ENCODE measurements around the gene PFKFB4. TPM values are rescaled to one million over a fixed set of nuclear protein-coding genes. Genes with fewer than 3 reads are reported as not detected.

The PFKFB4 gene
- total RNA-seq, result 10 to 100 TPM; 58.4 to 63.7 TPM

DNA sequence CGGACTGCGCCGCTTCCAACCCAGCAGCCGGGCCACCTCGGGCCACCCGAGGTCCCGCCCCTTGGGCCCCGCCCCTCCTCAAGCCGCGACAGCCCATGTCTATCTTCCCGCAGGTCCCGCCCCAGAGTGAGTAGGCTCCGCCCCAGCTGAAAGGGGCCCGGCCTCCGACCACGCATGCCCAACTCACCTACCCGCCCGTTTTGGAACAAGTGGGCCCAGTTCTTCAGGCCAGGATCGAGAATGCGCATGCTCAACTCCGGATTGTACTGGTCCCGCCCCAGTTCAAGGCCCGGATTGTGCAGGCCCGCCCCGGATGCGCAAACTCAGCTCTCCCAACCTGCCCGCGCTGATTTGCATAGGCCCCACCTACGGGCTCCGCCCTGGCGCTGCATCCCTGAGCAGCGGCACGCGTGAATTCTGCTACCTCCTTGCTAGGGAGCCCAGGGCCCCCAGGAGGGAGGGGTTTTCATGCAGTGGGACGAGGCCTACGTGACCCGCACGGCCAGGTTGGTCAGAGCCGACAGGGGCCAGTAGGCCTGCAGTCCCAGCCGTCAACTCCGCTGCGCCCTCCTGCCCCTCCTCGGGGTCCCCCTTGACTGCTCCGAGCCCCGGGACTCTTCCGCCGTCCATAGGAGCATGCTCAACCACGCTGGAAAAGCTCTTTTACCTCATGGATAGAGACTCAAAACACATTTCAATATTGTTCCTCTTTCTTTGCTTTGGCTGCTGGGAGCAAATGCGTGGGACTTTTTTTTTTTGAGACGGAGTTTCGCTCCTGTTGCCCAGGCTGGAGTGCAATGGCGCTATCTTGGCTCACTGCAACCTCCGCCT lies at the start of gene PFKFB4:
Gene PFKFB4, minus strand, starts transcription at position 8 of the 831 bp plus-strand sequence. CDS start 26 bp downstream, outside the sequence.
- ChIA-PET POLR2A (interaction anchor here (0.8 to 1.3 kb wide), 12 partner anchors 12 to 450 kb away, joined by 3 to 7 read pairs (median 4); partner anchors contain the start of genes ATRIP, CDC25A, IP6K2 and WDR6), CTCF (interaction anchor here (0.5 to 5.0 kb wide), 21 partner anchors 8 to 549 kb away, joined by 3 to 43 read pairs (median 3); partner anchors contain the start of genes CCDC51, SLC26A6, TMA7 and UQCRC1)
- Mint-ChIP-seq H3K27ac (peak within 1 kb of the TSS; percentile 93), H3K27me3 (no peaks in the 10 kb centered on the region), H3K4me3 (peak within 1 kb of the TSS; percentile 87), H3K9me3 (ENCODE audit: low read depth) (no peaks in the 10 kb centered on the region), H3K36me3 (ENCODE audit: low read depth) (peaks cover 11% of the 10 kb centered on the region), H3K4me1 (peaks cover 23% of the 10 kb centered on the region)
- intact Hi-C loops (cut with DNase I, micrococcal nuclease), result loop anchor here (1.0 to 10.0 kb wide), 25 partner anchors 50 to 1176 kb away; partner anchors contain the start of genes CCDC51 (in 2 of the 2), IP6K2 (in 2 of the 2), NME6 (in 2 of the 2) and QRICH1 (in 2 of the 2)
- peak; percentile 91 for ATAC-seq
- DNase-seq, result peak; percentile 100

DNA sequence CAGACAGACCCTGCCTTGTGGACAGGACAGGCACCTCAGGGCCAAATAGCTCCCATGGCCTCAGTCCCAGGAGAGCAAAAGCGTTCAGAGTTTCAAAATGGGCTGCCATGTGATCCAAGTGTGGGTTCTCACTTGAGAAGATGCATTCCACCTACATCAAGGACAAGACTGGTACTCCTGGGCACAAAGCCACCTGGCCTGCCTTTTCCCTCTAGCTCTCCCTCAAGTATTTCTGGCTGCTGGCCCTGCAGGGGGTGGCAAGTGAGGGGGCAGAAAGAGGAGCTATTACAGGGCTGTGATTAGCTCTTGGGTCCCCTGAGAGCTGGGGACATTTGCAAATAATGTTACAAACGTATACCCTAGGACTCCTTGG lies 45.0 kb upstream of the PFKFB4 start:
- H3K9me3 Mint-ChIP-seq (ENCODE audit: low read depth), result no peaks in the 10 kb centered on the region
- ATAC-seq, result no peak
- POLR2A ChIA-PET, result interaction anchor here (0.8 kb wide), 1 partner anchor 60 kb away, joined by 3 read pairs; no protein-coding TSS in a partner anchor

DNA sequence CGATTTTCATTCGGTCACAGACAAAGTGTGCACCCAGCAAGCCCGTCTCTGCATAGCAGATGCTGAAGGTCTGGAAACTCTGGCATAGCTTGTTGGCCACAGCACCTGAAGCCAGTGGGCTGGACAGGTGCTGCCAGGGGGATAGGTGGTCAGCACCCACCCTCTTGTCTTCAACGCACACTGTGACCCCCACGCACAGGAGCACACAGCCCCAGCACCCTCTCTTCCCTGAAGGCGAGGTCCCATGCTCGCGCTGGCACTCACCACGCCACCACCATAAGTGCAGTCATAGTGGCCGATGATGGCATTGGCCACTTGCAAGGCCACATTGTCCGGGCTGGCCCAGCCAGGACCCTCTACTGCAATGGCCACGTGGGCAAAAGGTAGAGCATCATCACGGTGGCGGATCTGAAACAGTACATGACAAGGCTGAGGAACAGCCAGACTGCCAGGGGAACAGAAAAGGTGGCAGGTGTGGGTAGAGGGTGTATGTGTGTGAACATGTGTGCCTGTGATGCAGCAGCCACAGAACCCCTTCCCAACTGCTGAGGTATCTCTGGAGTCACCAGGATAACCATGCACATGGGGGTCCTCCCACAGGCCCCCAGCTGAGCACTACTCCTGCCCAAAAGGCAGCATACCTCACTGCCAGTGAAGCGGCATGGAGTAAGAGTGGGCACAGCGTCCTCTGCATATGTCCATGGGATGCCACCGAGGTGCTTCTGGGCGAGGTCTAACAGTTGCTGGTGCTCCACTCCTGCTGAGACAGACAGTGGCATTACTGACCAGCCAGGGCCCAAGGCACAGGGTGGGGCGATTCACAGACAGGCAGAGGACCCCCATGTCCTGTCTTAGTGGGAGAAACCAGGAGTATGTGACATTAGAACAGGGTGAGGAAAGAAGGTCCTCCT lies 44.4 kb upstream of the PFKFB4 start:
- no peak overlapping the region for H3K4me3 Mint-ChIP-seq
- intact Hi-C loops (cut with DNase I, micrococcal nuclease), result no loop called here
- DNase-seq (no peak), ATAC-seq (no peak)
- ChIA-PET POLR2A (interaction anchor here (0.5 kb wide), 1 partner anchor 298 kb away, joined by 4 read pairs; the partner anchor contains the start of gene SLC25A20), CTCF (interaction anchor here (1.1 to 1.2 kb wide), 2 partner anchors 10 to 44 kb away, joined by 3 read pairs; partner anchors contain the start of gene PFKFB4)
- no peak overlapping the region for H3K27ac Mint-ChIP-seq
- no peaks in the 10 kb centered on the region for H3K4me1 Mint-ChIP-seq
- H3K27me3 Mint-ChIP-seq, result peaks cover 2% of the 10 kb centered on the region
- no peaks in the 10 kb centered on the region for H3K9me3 Mint-ChIP-seq (ENCODE audit: low read depth)
- H3K36me3 Mint-ChIP-seq (ENCODE audit: low read depth), result peaks cover 53% of the 10 kb centered on the region

More for the DNA sequence above, 45.0 kb upstream of the PFKFB4 start:
- H3K27me3 Mint-ChIP-seq, result no peaks in the 10 kb centered on the region
- H3K36me3 Mint-ChIP-seq (ENCODE audit: low read depth), result peaks cover 57% of the 10 kb centered on the region
- no peaks in the 10 kb centered on the region for H3K4me1 Mint-ChIP-seq
- H3K27ac Mint-ChIP-seq, result no peak overlapping the region
- no peak for DNase-seq
- CTCF ChIA-PET, result interaction anchor here (0.5 to 1.2 kb wide), 4 partner anchors 9 to 318 kb away, joined by 3 read pairs; partner anchors contain the start of gene PFKFB4
- intact Hi-C loops (cut with DNase I, micrococcal nuclease), result no loop called here
- no peak overlapping the region for H3K4me3 Mint-ChIP-seq

DNA sequence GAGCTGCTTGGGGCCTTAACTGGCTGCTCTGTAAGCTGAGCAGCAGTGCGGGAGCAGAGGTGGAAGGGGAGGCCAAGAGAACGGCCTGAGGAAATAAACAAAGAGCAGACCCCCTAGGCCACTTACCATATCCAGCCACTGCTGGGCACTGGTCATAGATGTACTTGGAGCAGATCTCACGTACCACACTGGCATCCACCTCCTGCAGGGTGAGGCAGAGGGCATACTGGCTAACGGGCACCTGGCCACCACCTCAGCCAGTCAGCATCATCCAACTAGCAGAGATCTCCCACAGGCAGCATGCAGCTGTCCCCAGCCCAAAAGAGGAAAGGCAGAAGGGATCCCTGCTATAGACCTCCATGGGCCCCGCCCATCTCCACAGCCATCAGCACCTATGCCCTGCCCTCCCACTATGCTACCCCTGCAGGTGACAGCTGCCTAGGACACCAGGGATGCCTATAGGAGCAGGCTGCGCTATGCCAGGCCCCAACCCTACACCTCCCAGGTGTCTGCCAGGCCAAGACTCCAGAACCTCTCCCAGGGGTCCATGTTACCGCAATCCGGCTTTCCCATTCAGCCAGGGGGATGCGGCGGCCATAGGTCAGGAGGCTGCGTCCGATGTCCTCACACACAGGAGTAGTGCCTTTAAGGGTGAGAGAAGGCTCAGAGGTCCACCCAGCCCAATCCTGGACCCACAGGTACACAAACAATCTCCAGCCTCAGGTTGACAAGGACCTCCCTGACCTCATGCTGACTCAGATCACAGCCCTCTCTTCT lies 43.1 kb upstream of the PFKFB4 start:
- Mint-ChIP-seq H3K27ac (no peak overlapping the region), H3K36me3 (ENCODE audit: low read depth) (peaks cover 42% of the 10 kb centered on the region), H3K4me1 (no peaks in the 10 kb centered on the region), H3K9me3 (ENCODE audit: low read depth) (no peaks in the 10 kb centered on the region), H3K4me3 (no peak overlapping the region), H3K27me3 (peaks cover 5% of the 10 kb centered on the region)
- ChIA-PET POLR2A (no interaction called here), CTCF (no interaction called here)
- ATAC-seq (no peak), DNase-seq (no peak)
- intact Hi-C loops (cut with DNase I, micrococcal nuclease), result no loop called here

DNA sequence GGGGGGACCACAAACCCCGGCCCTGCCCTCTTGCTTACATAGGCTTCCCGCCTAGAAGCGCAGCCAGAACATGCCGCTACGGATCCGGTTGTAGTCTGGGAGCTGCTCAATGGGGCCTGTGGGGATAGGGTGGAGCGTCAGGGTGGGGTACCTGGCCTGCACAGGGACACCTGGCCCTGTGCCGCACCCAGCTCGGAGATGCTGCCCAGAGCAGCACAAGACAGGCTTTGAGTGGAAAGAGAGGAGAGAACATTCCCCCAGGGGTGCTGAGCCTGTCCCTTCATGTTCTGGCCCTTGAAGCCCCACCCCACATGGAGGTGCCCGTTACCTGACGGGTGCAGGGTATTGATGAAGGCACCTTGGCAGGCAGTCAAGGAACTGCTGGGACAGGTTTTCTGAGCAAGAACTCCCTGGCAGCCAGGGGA lies 42.5 kb upstream of the PFKFB4 start:
- Mint-ChIP-seq H3K36me3 (ENCODE audit: low read depth) (peaks cover 36% of the 10 kb centered on the region), H3K27me3 (peaks cover 10% of the 10 kb centered on the region), H3K4me3 (no peak overlapping the region), H3K9me3 (ENCODE audit: low read depth) (no peaks in the 10 kb centered on the region), H3K27ac (no peak overlapping the region), H3K4me1 (no peaks in the 10 kb centered on the region)
- POLR2A ChIA-PET, result interaction anchor here (0.7 to 1.0 kb wide), 2 partner anchors 10 to 159 kb away, joined by 3 read pairs; partner anchors contain the start of genes CCDC51 and UQCRC1
- intact Hi-C loops (cut with DNase I, micrococcal nuclease), result no loop called here
- CTCF ChIA-PET, result no interaction called here
- ATAC-seq (no peak), DNase-seq (no peak)

DNA sequence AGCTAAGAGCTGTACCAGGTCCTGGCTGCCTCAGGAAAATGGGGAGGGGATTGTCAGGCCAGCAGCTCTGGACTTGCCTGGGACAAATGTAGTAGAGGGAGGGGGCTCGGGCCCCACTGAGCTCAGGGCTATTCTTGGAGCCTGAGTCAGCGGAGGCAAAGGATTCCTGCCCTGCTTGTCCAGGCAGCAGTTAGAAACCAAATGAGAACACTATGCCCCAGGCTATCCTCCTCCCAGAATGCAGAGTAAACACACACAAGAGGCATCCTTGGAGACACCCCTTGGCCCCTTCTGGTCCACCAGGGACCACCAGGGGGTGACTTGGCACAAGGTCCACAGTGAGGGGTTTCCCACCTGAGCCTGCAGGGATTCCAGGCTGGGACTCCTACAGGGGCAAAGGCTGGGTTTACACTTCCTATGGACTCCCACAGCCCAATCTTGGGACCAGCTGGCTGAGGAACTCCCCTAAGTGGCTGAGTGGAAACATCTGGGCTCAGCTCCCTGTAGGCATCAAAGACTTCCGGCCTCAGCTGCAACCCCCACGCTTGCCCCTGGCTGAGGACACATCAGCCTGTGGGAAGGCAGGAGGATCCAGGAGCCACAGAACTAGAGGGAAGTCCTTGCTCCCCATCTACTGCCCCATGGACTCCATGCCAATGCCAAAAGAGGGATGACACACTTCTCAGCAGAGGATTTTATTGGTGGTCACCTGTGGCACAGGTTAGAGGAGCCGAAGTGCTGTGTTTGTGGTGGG lies 41.9 kb upstream of the PFKFB4 start:
- Mint-ChIP-seq H3K4me1 (no peaks in the 10 kb centered on the region), H3K27ac (no peak overlapping the region), H3K4me3 (no peak overlapping the region), H3K36me3 (ENCODE audit: low read depth) (peaks cover 32% of the 10 kb centered on the region), H3K27me3 (peaks cover 10% of the 10 kb centered on the region), H3K9me3 (ENCODE audit: low read depth) (no peaks in the 10 kb centered on the region)
- CTCF ChIA-PET, result no interaction called here
- DNase-seq (no peak), ATAC-seq (no peak)
- POLR2A ChIA-PET, result interaction anchor here (0.7 to 1.0 kb wide), 2 partner anchors 11 to 159 kb away, joined by 3 read pairs; partner anchors contain the start of genes CCDC51 and UQCRC1
- intact Hi-C loops (cut with DNase I, micrococcal nuclease), result no loop called here

DNA sequence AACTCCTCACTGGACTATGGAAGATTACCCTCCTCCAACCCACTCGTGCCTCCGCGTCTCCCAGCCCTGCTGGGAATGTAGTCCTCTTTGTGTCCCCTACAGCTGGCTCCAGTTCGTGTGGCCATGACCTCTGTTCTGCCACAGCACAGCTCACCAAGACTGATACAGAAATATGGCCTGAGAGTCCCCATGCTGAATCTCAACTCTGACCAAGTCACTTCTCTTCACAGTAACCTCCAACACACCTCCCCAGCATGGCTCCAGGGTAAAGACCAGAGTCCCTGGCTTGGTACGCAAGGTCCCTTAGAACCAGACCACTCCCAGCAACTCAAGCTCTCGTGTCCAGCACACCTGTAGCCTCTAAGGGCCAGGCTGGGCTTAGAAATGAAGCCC lies 40.8 kb upstream of the PFKFB4 start:
- no peak overlapping the region for H3K27ac Mint-ChIP-seq
- no peaks in the 10 kb centered on the region for H3K9me3 Mint-ChIP-seq (ENCODE audit: low read depth)
- peaks cover 23% of the 10 kb centered on the region for H3K36me3 Mint-ChIP-seq (ENCODE audit: low read depth)
- peaks cover 14% of the 10 kb centered on the region for H3K27me3 Mint-ChIP-seq
- ChIA-PET CTCF (no interaction called here), POLR2A (interaction anchor here (0.6 kb wide), 1 partner anchor 462 kb away, joined by 3 read pairs; no protein-coding TSS in a partner anchor)
- intact Hi-C loops (cut with DNase I, micrococcal nuclease), result no loop called here
- no peaks in the 10 kb centered on the region for H3K4me1 Mint-ChIP-seq
- no peak overlapping the region for H3K4me3 Mint-ChIP-seq
- ATAC-seq (no peak), DNase-seq (no peak)

DNA sequence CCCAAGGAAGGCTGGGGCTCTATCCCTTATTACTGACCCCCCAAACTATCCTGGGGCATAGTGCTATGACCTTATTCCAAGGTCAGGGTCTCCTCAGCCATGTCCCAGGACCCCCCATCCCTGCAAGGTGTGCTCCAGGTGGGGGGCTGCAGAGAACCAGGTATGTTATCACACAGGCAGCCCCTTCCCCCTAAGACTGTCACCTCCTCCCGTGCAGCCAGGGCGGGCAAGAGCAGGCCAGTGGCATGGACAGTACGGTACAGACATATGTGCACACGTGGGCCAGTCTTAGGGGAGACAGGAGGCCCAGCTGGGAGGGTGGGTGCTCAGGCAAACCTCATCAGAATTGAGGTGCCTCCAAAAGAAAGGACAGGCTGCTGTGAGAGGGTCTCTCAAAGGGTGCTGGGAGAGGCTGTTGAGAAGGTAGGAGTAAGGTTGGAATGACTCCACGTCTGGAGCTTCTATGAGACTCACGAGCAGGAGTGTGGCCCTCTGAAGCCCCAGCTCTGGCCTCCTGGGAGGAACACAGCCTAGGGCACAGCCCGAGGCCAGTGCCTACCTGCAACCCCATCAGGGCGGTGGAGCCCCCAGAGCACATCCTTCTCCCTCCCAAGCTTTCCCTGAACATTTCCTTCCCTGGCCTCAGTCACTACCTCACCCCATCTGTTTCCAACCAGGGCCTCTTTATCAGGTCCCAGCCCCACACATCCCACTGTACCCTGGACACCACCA lies 40.2 kb upstream of the PFKFB4 start:
- Mint-ChIP-seq H3K9me3 (ENCODE audit: low read depth) (no peaks in the 10 kb centered on the region), H3K4me3 (no peak overlapping the region), H3K27ac (no peak overlapping the region), H3K4me1 (no peaks in the 10 kb centered on the region), H3K27me3 (peaks cover 14% of the 10 kb centered on the region), H3K36me3 (ENCODE audit: low read depth) (peaks cover 20% of the 10 kb centered on the region)
- ChIA-PET POLR2A (interaction anchor here (0.6 kb wide), 1 partner anchor 462 kb away, joined by 3 read pairs; no protein-coding TSS in a partner anchor), CTCF (no interaction called here)
- intact Hi-C loops (cut with DNase I, micrococcal nuclease), result no loop called here
- DNase-seq (no peak), ATAC-seq (no peak)

DNA sequence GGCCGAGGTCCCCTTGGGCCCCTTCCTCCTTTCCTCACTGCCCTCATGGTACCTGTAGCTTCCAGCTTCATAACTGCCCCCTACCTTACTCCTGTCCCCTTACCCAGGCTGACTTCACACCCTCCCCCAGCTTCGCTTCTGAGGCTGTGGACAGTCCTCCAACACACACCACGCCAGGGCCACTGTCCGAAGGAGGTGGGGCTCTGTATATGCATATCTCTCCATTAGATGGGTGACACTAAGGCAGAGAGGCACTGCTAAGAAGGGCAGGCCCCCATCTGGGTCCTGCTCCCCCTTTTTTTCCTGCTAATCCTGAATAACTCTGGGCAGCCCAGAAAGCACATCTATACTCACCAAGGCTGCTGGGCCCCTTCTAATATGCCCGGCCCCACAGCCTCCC lies 39.6 kb upstream of the PFKFB4 start:
- intact Hi-C loops (cut with DNase I, micrococcal nuclease), result no loop called here
- no peak for DNase-seq
- ChIA-PET POLR2A (no interaction called here), CTCF (no interaction called here)
- Mint-ChIP-seq H3K4me1 (no peaks in the 10 kb centered on the region), H3K9me3 (ENCODE audit: low read depth) (no peaks in the 10 kb centered on the region), H3K27ac (no peak overlapping the region), H3K36me3 (ENCODE audit: low read depth) (peaks cover 18% of the 10 kb centered on the region), H3K27me3 (peaks cover 14% of the 10 kb centered on the region), H3K4me3 (no peak overlapping the region)
- no peak for ATAC-seq
